Panc1 (cell line): ENCODE data around the gene FSTL5. TPM values are rescaled to one million over a fixed set of nuclear protein-coding genes. Genes with fewer than 3 reads are reported as not detected.

Experiments used
- ATAC-seq: fragments of 200-7000 bp; cut with Tn5 transposase; 2 replicates; pipeline ENCODE4 v1.9.1; 2020; ENCODE audit warnings: mild to moderate bottlenecking, moderate library complexity
- BruUV-seq: library from RNA; stranded (reverse); fragments of 400-500 nt; replicated peaks from 2 replicates; lab custom pipeline; 2021; lab: Mats Ljungman, UMichigan
- CTCF ChIA-PET: fragments of 300-600 bp; sonication (Branson Sonifier 250); formaldehyde crosslinking; loops from one replicate; lab custom pipeline; 2022; ENCODE audit warnings: antibody characterized with exemption; lab: Charles Lee
- POLR2A ChIA-PET: fragments of 300-600 bp; sonication (Branson Sonifier 250); formaldehyde crosslinking; loops from one replicate; lab custom pipeline; 2022; ENCODE audit warnings: antibody characterized with exemption; lab: Charles Lee
- DNase-seq: peaks from one replicate; pipeline ENCODE4 v3.0.0-alpha.2; 2010; ENCODE audit warnings: low read depth, low spot score
- H3K27ac ChIP-seq: 2 replicates; pipeline ENCODE4 v1.5.1; 2011; ENCODE audit warnings: mild to moderate bottlenecking, low read length, inconsistent platforms
- H3K27me3 ChIP-seq: fragments of 200-500 bp; sonication (Bioruptor generic); 2 replicates; pipeline ENCODE4 v1.6.0; 2014; ENCODE audit warnings: low read length, inconsistent platforms; ENCODE audit not compliant: control insufficient read depth, insufficient read depth
- H3K36me3 ChIP-seq: fragments of 200-500 bp; sonication (Bioruptor generic); 2 replicates; pipeline ENCODE4 v1.5.1; 2014; ENCODE audit warnings: inconsistent platforms, mild to moderate bottlenecking, low read length, moderate library complexity; ENCODE audit not compliant: control insufficient read depth, insufficient read depth
- H3K4me1 ChIP-seq: 2 replicates; pipeline ENCODE4 v1.5.1; 2011; ENCODE audit warnings: inconsistent platforms, mild to moderate bottlenecking, low read length, moderate library complexity; ENCODE audit not compliant: control insufficient read depth, insufficient read depth
- H3K4me3 ChIP-seq, 2 experiments: 2 replicates each; pipeline ENCODE4 v1.5.1; 2011 to 2012; ENCODE audit warnings: low read depth in 2 of 2, low read length in 2 of 2, mild to moderate bottlenecking in 2 of 2, inconsistent platforms in 1 of 2, moderate library complexity in 1 of 2
- H3K9me3 ChIP-seq: fragments of 200-500 bp; sonication (Bioruptor generic); 2 replicates; pipeline ENCODE4 v1.5.1; 2014; ENCODE audit warnings: low read depth, mild to moderate bottlenecking, inconsistent platforms, low read length, moderate library complexity; ENCODE audit not compliant: control insufficient read depth, insufficient read depth
- CTCF ChIP-seq: fragments of 450-650 bp; IDR thresholded peaks from 2 replicates; pipeline ENCODE4 v1.5.1; 2017; ENCODE audit warnings: mild to moderate bottlenecking
- POLR2AphosphoS5 ChIP-seq: IDR thresholded peaks from 2 replicates; pipeline ENCODE4 v1.6.1; 2012; ENCODE audit warnings: mild to moderate bottlenecking, low read depth, low read length, moderate library complexity
- REST ChIP-seq, 2 experiments: IDR thresholded peaks; 2 replicates each; pipeline ENCODE4 v1.6.1; 2011 to 2012; ENCODE audit warnings: low read depth in 2 of 2, control low read depth in 1 of 2, low read length in 1 of 2, mild to moderate bottlenecking in 1 of 2, moderate library complexity in 1 of 2; ENCODE audit not compliant: insufficient read depth in 1 of 2
- SIN3A ChIP-seq: IDR thresholded peaks from 2 replicates; pipeline ENCODE4 v1.6.1; 2012; ENCODE audit warnings: low read depth, mild to moderate bottlenecking, low read length, moderate library complexity, borderline replicate concordance; ENCODE audit not compliant: insufficient read depth
- TCF7L2 ChIP-seq: IDR thresholded peaks from 2 replicates; pipeline ENCODE4 v1.6.1; 2011; ENCODE audit warnings: mild to moderate bottlenecking, low read depth, low read length, inconsistent platforms
- in situ Hi-C: cut with HindIII; loops from 2 replicates; pipeline ENCODE4 v1.10.0; 2016; ENCODE audit warnings: low sequenced_read_pairs, low pct_unique_long_range_greater_than_20kb
- intact Hi-C: fragments of 100-400 bp; cut with micrococcal nuclease; formaldehyde crosslinking; loops from one replicate; pipeline ENCODE4 v1.10.0; 2022; ENCODE audit not compliant: unreplicated experiment
- total RNA-seq: library from RNA; stranded (reverse); gene quantifications from one replicate; pipeline ENCODE4 v1.2.1, GENCODE V29; 2021; ENCODE audit not compliant: unreplicated experiment

Gene FSTL5
- total RNA-seq, 1 experiment from 2014 or later = 0.67 TPM

GRCh38 chr4:161926033-161926828 is 237.6 kb downstream of the FSTL5 start:
- TF ChIP-seq TCF7L2 (no peak), CTCF (no peak), REST (IDR thresholded peaks at IDR 0.05; ENCODE audit: insufficient read depth in 1 of 2, low read depth in 2 of 2, low read length in 1 of 2) (no peak), SIN3A (no peak), POLR2AphosphoS5 (no peak)
- no peak overlapping the region for H3K4me3 ChIP-seq
- H3K36me3 ChIP-seq = no peaks in the 10 kb centered on the region
- H3K27me3 ChIP-seq = no peaks in the 10 kb centered on the region
- in situ Hi-C loops (no loop called here), intact Hi-C loops (no loop called here)
- ATAC-seq = no peak
- ChIA-PET CTCF (no interaction called here), POLR2A (no interaction called here)
- H3K4me1 ChIP-seq = no peaks in the 10 kb centered on the region
- no peak overlapping the region for H3K27ac ChIP-seq
- BruUV-seq = no TSS peak
- H3K9me3 ChIP-seq = no peaks in the 10 kb centered on the region
- no peak for DNase-seq

GRCh38 chr4:161920304-161921052 is 243.3 kb downstream of the FSTL5 start:
- no peaks in the 10 kb centered on the region for H3K9me3 ChIP-seq
- TF ChIP-seq POLR2AphosphoS5 (no peak), REST (IDR thresholded peaks at IDR 0.05; ENCODE audit: insufficient read depth in 1 of 2, low read depth in 2 of 2, low read length in 1 of 2) (no peak), SIN3A (no peak), TCF7L2 (no peak), CTCF (no peak)
- H3K4me3 ChIP-seq = no peak overlapping the region
- DNase-seq (no peak), ATAC-seq (no peak)
- in situ Hi-C loops (no loop called here), intact Hi-C loops (no loop called here)
- no peaks in the 10 kb centered on the region for H3K36me3 ChIP-seq
- no peaks in the 10 kb centered on the region for H3K4me1 ChIP-seq
- BruUV-seq = no TSS peak
- no peaks in the 10 kb centered on the region for H3K27me3 ChIP-seq
- POLR2A ChIA-PET = no interaction called here
- no peak overlapping the region for H3K27ac ChIP-seq
- CTCF ChIA-PET = interaction anchor here (0.6 kb wide), 1 partner anchor 1084 kb away, joined by 3 read pairs; no protein-coding TSS in a partner anchor
